ENCODE measurements around the gene AKIP1.

The AKIP1 gene

GRCh38 chr11:8907116-8907515, 3.9 kb upstream of the AKIP1 start:
- peaks cover 10% of the 10 kb centered on the region for H3K79me2 ChIP-seq (ENCODE audit: insufficient read depth, low read length)
- no peak for DNase-seq
- no peak overlapping the region for H2AFZ ChIP-seq (ENCODE audit: low read depth, low read length)
- TF ChIP-seq EZH2 (IDR thresholded peaks at IDR 0.05; ENCODE audit: borderline replicate concordance, low read depth, low read length, severe bottlenecking), result no peak
- TF ChIP-seq, protein P1, sequence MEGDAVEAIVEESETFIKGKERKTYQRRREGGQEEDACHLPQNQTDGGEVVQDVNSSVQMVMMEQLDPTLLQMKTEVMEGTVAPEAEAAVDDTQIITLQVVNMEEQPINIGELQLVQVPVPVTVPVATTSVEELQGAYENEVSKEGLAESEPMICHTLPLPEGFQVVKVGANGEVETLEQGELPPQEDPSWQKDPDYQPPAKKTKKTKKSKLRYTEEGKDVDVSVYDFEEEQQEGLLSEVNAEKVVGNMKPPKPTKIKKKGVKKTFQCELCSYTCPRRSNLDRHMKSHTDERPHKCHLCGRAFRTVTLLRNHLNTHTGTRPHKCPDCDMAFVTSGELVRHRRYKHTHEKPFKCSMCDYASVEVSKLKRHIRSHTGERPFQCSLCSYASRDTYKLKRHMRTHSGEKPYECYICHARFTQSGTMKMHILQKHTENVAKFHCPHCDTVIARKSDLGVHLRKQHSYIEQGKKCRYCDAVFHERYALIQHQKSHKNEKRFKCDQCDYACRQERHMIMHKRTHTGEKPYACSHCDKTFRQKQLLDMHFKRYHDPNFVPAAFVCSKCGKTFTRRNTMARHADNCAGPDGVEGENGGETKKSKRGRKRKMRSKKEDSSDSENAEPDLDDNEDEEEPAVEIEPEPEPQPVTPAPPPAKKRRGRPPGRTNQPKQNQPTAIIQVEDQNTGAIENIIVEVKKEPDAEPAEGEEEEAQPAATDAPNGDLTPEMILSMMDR (IDR thresholded peaks at IDR 0.05; ENCODE audit: borderline replicate concordance, extremely low read depth, low read length, poor library complexity, severe bottlenecking), result no peak
- H3K9ac ChIP-seq (ENCODE audit: low read depth, low read length), result no peak overlapping the region
- no peak overlapping the region for H3K27ac ChIP-seq (ENCODE audit: low read length)
- no peaks in the 10 kb centered on the region for H4K20me1 ChIP-seq (ENCODE audit: insufficient read depth, low read length)
- no peak for ATAC-seq (ENCODE audit: insufficient read depth, low read depth)
- no peak overlapping the region for H3K4me2 ChIP-seq (ENCODE audit: insufficient read depth, low read length)
- H3K4me3 ChIP-seq (ENCODE audit: low read depth in 1 of 2, low read length in 2 of 2), result no peak overlapping the region
- H3K27me3 ChIP-seq (ENCODE audit: insufficient read depth, low read length, poor library complexity), result no peaks in the 10 kb centered on the region
- peaks cover 4% of the 10 kb centered on the region; the same call in 1 of the 2 replicates for H3K36me3 ChIP-seq (ENCODE audit: insufficient read depth, low read length)
- H3K9me3 ChIP-seq (ENCODE audit: insufficient read depth, low read length, severe bottlenecking), result no peaks in the 10 kb centered on the region
- H3K4me1 ChIP-seq (ENCODE audit: insufficient read depth, low read length), result peaks cover 15% of the 10 kb centered on the region

DNA sequence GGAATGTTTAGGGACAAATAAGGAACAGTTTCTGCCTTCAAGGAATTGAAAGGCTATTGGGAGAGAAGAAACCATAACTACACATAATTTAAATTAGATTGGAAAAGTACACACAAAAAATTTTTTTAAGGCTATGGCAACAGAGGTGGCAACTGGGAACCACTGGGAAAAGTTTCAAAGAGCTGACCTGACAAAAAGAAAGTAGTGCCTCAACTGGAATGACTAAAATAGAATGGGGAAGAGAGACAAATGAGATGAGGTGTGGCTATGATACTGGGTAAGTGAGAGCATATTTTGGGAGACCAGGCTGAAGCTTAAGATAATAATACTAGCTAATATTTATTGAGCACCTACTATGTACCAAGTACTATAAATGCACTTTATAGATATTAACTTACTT, 2.9 kb upstream of the AKIP1 start:
- no peak overlapping the region for H3K4me3 ChIP-seq (ENCODE audit: low read depth in 1 of 2, low read length in 2 of 2)
- no peaks in the 10 kb centered on the region for H4K20me1 ChIP-seq (ENCODE audit: insufficient read depth, low read length)
- H3K4me2 ChIP-seq (ENCODE audit: insufficient read depth, low read length), result no peak overlapping the region
- no peak for DNase-seq
- H2AFZ ChIP-seq (ENCODE audit: low read depth, low read length), result no peak overlapping the region
- H3K9ac ChIP-seq (ENCODE audit: low read depth, low read length), result no peak overlapping the region
- H3K79me2 ChIP-seq (ENCODE audit: insufficient read depth, low read length), result peaks cover 16% of the 10 kb centered on the region
- H3K27me3 ChIP-seq (ENCODE audit: insufficient read depth, low read length, poor library complexity), result no peaks in the 10 kb centered on the region
- peaks cover 23% of the 10 kb centered on the region for H3K4me1 ChIP-seq (ENCODE audit: insufficient read depth, low read length)
- TF ChIP-seq, protein P1 (IDR thresholded peaks at IDR 0.05; ENCODE audit: borderline replicate concordance, extremely low read depth, low read length, poor library complexity, severe bottlenecking), result no peak
- no peak for TF ChIP-seq EZH2 (IDR thresholded peaks at IDR 0.05; ENCODE audit: borderline replicate concordance, low read depth, low read length, severe bottlenecking)
- no peaks in the 10 kb centered on the region for H3K9me3 ChIP-seq (ENCODE audit: insufficient read depth, low read length, severe bottlenecking)
- peaks cover 4% of the 10 kb centered on the region; the same call in 1 of the 2 replicates for H3K36me3 ChIP-seq (ENCODE audit: insufficient read depth, low read length)
- ATAC-seq (ENCODE audit: insufficient read depth, low read depth), result no peak
- H3K27ac ChIP-seq (ENCODE audit: low read length), result no peak overlapping the region

DNA sequence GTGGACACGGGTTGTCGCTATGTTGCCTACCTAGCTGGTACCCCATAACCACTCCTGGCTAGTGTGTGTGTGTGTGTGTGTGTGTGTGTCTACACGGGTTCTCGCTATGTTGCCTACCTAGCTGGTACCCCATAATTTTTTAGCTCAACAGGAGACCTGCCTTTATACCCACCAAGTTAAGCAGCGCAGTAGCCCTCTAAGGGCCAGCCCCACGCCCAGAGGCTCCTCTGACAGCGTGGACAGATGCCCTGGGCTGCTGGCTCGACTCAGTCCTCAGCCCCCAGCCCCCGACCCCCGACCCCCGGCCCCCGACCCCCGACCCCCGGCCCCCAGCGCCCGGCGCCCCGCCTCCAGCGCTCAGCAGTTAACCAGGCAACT, 351 bp upstream of the AKIP1 start:
- Histone ChIP-seq H2AFZ (ENCODE audit: low read depth, low read length) (peak overlapping the region; percentile 93), H3K4me1 (ENCODE audit: insufficient read depth, low read length) (peaks cover 44% of the 10 kb centered on the region), H3K27ac (ENCODE audit: low read length) (peak overlapping the region; percentile 77), H3K27me3 (ENCODE audit: insufficient read depth, low read length, poor library complexity) (no peaks in the 10 kb centered on the region), H4K20me1 (ENCODE audit: insufficient read depth, low read length) (peaks cover 4% of the 10 kb centered on the region; the same call in 1 of the 2 replicates), H3K36me3 (ENCODE audit: insufficient read depth, low read length) (peaks cover 21% of the 10 kb centered on the region), H3K4me3 (ENCODE audit: low read depth in 1 of 2, low read length in 2 of 2) (peak overlapping the region; percentile 23 to 88; a peak in 3 of 4 replicates), H3K79me2 (ENCODE audit: insufficient read depth, low read length) (peaks cover 36% of the 10 kb centered on the region), H3K9me3 (ENCODE audit: insufficient read depth, low read length, severe bottlenecking) (no peaks in the 10 kb centered on the region), H3K4me2 (ENCODE audit: insufficient read depth, low read length) (peak overlapping the region; percentile 89), H3K9ac (ENCODE audit: low read depth, low read length) (peak overlapping the region; percentile 60)
- DNase-seq (no peak), ATAC-seq (ENCODE audit: insufficient read depth, low read depth) (peak; percentile 16)
- no peak for TF ChIP-seq EZH2 (IDR thresholded peaks at IDR 0.05; ENCODE audit: borderline replicate concordance, low read depth, low read length, severe bottlenecking)
- TF ChIP-seq, protein P1 (IDR thresholded peaks at IDR 0.05; ENCODE audit: borderline replicate concordance, extremely low read depth, low read length, poor library complexity, severe bottlenecking), result no peak

All from DND-41 (cell line).